NCI-H524 treated with DMSO at 0.1 percent for 48 hours (cell line): Measurements from ENCODE around the gene TBC1D21.
"Not testable (repeated sequence)": the region's sequence is repeated elsewhere in the genome, so short reads cannot be mapped to it uniquely, and the experiment has no call there.

Experiments used
- DNase-seq: peaks from one replicate; lab custom pipeline; 2025; lab: John Stamatoyannopoulos, UW

The TBC1D21 gene

DNA sequence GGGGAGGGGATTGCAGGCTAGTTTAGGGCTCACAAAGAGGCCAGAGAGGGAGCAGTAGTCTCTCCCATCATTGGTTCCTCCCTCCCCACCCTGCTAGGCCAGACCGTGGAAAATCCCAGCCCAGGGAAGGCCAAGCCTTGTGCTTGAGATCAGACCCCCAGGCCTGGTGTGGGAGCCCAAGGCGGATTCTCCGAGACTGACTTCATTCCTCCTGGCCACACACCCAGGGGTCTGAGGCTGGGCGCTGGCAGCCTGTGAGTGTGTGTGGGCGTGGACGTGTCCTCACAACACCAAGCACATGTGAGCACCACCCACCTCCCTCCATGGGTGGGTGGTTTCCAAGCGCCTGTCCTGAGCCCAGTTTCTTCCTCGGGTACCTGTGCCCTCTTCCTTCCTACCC is 57.0 kb downstream of the TBC1D21 start:
- no peak for DNase-seq

- no peak for DNase-seq
These were observed 57.5 kb downstream of the TBC1D21 start for GRCh38 chr15:73930790-73931281.

- no peak for DNase-seq
These were observed 58.1 kb downstream of the TBC1D21 start for GRCh38 chr15:73931441-73931840.

DNA sequence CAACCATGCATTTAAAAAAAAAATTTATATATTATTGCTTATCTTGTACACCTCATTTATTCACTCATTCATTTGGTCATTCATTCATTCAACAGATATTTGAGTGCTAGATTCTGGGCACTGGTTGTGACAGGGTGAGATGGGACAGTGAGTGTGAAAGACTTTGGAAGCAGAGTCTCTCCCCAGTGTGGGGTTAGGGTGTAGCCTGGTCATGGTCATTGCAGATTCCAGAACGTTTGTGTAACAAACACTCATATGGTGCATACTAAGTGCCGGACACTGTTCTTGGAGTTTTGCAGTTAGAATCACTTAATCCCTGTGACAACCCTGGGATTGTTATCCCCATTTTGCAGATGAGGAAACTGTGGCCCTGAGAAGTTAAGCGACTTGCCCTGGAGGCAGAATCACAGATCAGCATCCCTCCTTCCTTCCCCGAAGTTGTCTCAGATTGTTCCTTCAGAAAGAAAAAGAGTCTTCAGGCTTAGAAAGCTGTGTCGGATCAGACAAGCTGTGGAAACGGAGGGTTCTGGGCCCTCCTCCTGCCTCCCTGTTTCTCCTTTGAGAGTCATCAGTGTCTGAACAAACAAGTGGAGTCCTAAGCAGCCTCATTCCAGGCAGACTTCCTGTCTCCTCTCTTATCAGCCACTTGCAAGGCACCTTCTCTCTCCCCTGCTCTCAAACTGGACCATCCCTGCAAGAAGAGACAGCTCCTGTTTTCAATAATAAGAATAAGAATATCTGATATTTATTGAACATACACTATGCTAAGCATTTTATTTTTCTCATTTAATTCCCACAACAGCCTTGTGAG is 59.2 kb downstream of the TBC1D21 start:
- DNase-seq, result no peak

DNA sequence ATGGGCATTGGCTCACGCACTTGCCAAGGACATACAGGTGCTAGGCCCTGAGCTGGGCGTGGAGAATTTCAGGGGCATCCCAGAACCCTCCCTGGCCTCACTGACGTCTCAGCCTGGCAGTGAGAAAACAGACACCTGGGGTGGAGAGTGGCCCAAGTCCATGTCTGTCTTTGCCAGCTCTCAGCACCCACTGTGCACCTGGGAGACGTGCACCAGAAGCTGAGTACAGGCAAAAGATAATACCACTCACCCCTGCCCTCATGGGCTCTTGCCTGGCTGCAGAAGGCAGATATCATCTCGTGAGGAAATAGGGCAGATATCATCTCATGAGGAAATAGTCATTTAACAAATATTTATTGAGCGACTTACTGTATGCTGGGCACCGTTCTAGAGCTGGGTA is 60.9 kb downstream of the TBC1D21 start:
- DNase-seq, result no peak

GRCh38 chr15:73935547-73935946 is 62.2 kb downstream of the TBC1D21 start:
- peak; percentile 29 for DNase-seq

DNA sequence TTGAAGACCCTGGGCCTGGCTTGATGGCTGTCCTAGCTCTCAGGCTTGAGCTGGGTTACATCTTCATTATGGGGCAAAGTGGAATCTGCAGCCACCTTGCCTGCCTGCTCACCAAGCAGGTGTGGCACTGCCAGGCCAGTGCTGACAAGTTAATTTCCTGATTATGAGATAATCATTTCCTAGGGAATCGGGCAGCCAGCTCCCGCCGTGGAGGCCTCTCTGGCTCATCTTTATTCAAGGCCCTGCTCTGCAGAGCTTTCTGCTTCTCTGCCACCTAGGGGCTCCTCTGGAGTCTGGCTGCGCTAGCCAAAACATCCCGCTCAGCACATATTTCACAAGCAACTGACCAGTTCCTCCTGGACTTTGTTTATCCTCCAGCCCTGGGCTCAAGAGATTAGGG is 62.8 kb downstream of the TBC1D21 start:
- no peak for DNase-seq

DNA sequence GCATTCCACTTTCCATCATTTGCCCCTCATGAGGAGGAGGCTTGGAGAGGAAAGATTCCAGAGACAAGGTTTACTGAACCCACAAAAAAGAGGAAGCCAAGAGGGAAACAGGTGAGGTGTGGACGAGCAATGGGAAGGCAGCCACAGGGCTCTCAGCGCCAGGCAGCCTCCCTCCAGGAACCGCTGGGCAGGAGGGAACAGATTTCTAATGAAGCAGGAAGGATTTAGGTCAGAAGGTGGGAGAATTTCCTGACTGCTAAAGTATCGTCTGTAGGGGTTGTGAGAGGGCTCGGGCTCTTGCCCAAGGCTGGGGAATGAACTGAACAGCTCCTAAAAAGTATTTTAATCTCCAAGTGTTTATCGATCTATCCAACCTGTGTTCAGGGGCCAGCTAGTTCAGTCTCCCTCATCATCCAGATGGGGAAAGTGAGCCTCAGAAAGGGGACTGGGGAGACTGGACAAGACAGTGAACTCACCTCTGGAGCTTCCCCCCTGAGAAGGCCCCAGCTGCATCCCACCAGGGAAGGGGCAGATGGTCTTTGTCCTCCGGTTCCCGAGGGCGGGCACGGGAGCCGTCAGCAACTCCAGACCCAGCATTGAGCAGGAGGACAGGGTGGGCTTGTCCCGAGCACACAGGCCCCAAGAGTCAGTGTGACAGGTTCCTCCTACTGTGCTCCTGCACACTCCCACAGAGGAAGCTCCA is 63.4 kb downstream of the TBC1D21 start:
- no peak for DNase-seq

GRCh38 chr15:73937296-73937695 is 63.9 kb downstream of the TBC1D21 start:
- no peak for DNase-seq

GRCh38 chr15:73937726-73938125 is 64.4 kb downstream of the TBC1D21 start:
- no peak for DNase-seq

- DNase-seq, result not testable (repeated sequence)
These were observed 65.2 kb downstream of the TBC1D21 start for GRCh38 chr15:73938516-73938915.
